ENCODE measurements around the gene HSH2D.

The HSH2D gene

GRCh38 chr19:16206637-16207036 lies 63.2 kb downstream of the HSH2D start:
- no peak overlapping the region for H3K4me3 ChIP-seq (ENCODE audit: low read depth, low read length)
- DNase-seq (ENCODE audit: low read depth) = no peak
- TF ChIP-seq, protein P1, sequence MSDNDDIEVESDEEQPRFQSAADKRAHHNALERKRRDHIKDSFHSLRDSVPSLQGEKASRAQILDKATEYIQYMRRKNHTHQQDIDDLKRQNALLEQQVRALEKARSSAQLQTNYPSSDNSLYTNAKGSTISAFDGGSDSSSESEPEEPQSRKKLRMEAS (IDR thresholded peaks at IDR 0.05; ENCODE audit: low read depth, low read length) = no peak
- TF ChIP-seq POLR2A (IDR thresholded peaks at IDR 0.05; ENCODE audit: extremely low read depth, insufficient read length) (no peak), MYC (IDR thresholded peaks at IDR 0.05; ENCODE audit: low read depth, low read length) (no peak)
- TF ChIP-seq, protein P2, sequence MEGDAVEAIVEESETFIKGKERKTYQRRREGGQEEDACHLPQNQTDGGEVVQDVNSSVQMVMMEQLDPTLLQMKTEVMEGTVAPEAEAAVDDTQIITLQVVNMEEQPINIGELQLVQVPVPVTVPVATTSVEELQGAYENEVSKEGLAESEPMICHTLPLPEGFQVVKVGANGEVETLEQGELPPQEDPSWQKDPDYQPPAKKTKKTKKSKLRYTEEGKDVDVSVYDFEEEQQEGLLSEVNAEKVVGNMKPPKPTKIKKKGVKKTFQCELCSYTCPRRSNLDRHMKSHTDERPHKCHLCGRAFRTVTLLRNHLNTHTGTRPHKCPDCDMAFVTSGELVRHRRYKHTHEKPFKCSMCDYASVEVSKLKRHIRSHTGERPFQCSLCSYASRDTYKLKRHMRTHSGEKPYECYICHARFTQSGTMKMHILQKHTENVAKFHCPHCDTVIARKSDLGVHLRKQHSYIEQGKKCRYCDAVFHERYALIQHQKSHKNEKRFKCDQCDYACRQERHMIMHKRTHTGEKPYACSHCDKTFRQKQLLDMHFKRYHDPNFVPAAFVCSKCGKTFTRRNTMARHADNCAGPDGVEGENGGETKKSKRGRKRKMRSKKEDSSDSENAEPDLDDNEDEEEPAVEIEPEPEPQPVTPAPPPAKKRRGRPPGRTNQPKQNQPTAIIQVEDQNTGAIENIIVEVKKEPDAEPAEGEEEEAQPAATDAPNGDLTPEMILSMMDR (IDR thresholded peaks at IDR 0.05; ENCODE audit: low read depth, low read length) = no peak

DNA sequence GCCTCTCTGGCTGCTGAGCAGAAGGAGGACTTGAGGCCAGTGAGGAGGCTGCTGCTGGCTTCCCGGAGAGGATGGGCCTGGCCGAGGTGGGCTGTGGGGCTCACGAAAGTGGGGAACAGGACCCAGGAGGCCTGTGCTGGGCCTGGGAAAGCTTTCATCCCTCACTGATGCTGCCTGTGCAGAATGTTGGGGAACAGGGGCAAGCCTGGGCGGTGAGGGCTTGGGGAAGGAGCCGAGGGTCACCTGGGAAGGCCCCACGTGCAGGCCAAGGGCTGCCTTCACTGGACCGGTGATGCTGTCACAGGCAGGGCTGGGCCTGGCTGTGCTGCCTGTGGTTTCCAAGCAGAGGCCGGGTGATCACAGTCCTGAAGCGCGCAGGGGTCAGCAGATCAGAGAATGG lies 63.6 kb downstream of the HSH2D start:
- no peak overlapping the region for H3K4me3 ChIP-seq (ENCODE audit: low read depth, low read length)
- DNase-seq (ENCODE audit: low read depth) = no peak
- TF ChIP-seq, protein P1 (IDR thresholded peaks at IDR 0.05; ENCODE audit: low read depth, low read length) = no peak
- no peak for TF ChIP-seq MYC (IDR thresholded peaks at IDR 0.05; ENCODE audit: low read depth, low read length)
- TF ChIP-seq POLR2A (IDR thresholded peaks at IDR 0.05; ENCODE audit: extremely low read depth, insufficient read length) = no peak
- TF ChIP-seq, protein P2 (IDR thresholded peaks at IDR 0.05; ENCODE audit: low read depth, low read length) = no peak

GRCh38 chr19:16207490-16208025 lies 64.1 kb downstream of the HSH2D start:
- H3K4me3 ChIP-seq (ENCODE audit: low read depth, low read length) = no peak overlapping the region
- TF ChIP-seq POLR2A (IDR thresholded peaks at IDR 0.05; ENCODE audit: extremely low read depth, insufficient read length) (no peak), MYC (IDR thresholded peaks at IDR 0.05; ENCODE audit: low read depth, low read length) (no peak)
- TF ChIP-seq, protein P2 (IDR thresholded peaks at IDR 0.05; ENCODE audit: low read depth, low read length) = no peak
- TF ChIP-seq, protein P1 (IDR thresholded peaks at IDR 0.05; ENCODE audit: low read depth, low read length) = no peak
- no peak for DNase-seq (ENCODE audit: low read depth)

All from NB4 (cell line).